ENCODE data around the gene OR9Q1.

- TF ChIP-seq EZH2 (IDR thresholded peaks at IDR 0.05) = no peak
- TF ChIP-seq POLR2AphosphoS5 (IDR thresholded peaks at IDR 0.05; ENCODE audit: borderline replicate concordance, low read depth, low read length) = no peak
Observed at GRCh38 chr11:58075781-58076180, 52.1 kb downstream of the OR9Q1 start.
